Middle frontal gyrus (tissue), 1 donor: ENCODE results near the gene CFDP1.

Experiments used
- DNase-seq: peaks from one replicate; pipeline ENCODE4 v3.0.0-alpha.2; 2015; ENCODE audit warnings: low spot score; ENCODE audit errors: extremely low spot score

The CFDP1 gene

GRCh38 chr16:75376475-75377161, 56.7 kb downstream of the CFDP1 start:
- no peak for DNase-seq

GRCh38 chr16:75374388-75374787, 58.9 kb downstream of the CFDP1 start:
- no peak for DNase-seq

GRCh38 chr16:75372236-75372856, 61.0 kb downstream of the CFDP1 start:
- DNase-seq: no peak

- no peak for DNase-seq
Measured at GRCh38 chr16:75371171-75371570, 62.1 kb downstream of the CFDP1 start.

- DNase-seq: no peak
Measured at GRCh38 chr16:75364286-75364791, 69.0 kb downstream of the CFDP1 start.

- DNase-seq: no peak
Measured at GRCh38 chr16:75362846-75363245, 70.5 kb downstream of the CFDP1 start.

GRCh38 chr16:75361936-75362335, 71.4 kb downstream of the CFDP1 start:
- DNase-seq: no peak

- DNase-seq: no peak
Measured at GRCh38 chr16:75354170-75354569, 79.1 kb downstream of the CFDP1 start.

- no peak for DNase-seq
Measured at GRCh38 chr16:75351183-75351582, 82.1 kb downstream of the CFDP1 start.

GRCh38 chr16:75345711-75346110, 87.6 kb downstream of the CFDP1 start:
- no peak for DNase-seq

GRCh38 chr16:75343941-75344340, 89.4 kb downstream of the CFDP1 start:
- DNase-seq: no peak

GRCh38 chr16:75343286-75343685, 90.0 kb downstream of the CFDP1 start:
- no peak for DNase-seq

GRCh38 chr16:75342308-75342811, 90.9 kb downstream of the CFDP1 start:
- DNase-seq: no peak

- no peak for DNase-seq
Measured at GRCh38 chr16:75341564-75342307, 91.6 kb downstream of the CFDP1 start.

GRCh38 chr16:75340741-75341491, 92.4 kb downstream of the CFDP1 start:
- no peak for DNase-seq

GRCh38 chr16:75337430-75337829, 95.9 kb downstream of the CFDP1 start:
- DNase-seq: no peak

- no peak for DNase-seq
Measured at GRCh38 chr16:75336521-75336920, 96.8 kb downstream of the CFDP1 start.

- no peak for DNase-seq
Measured at GRCh38 chr16:75333721-75334163, 99.6 kb downstream of the CFDP1 start.

- DNase-seq: no peak
Measured at GRCh38 chr16:75329943-75330342, 103.4 kb downstream of the CFDP1 start.

GRCh38 chr16:75326333-75326732, 107.0 kb downstream of the CFDP1 start:
- no peak for DNase-seq

- DNase-seq: no peak
Measured at GRCh38 chr16:75323933-75324332, 109.4 kb downstream of the CFDP1 start.
